Measurements from ENCODE around the gene PPIL6.

- TF ChIP-seq, protein P1, sequence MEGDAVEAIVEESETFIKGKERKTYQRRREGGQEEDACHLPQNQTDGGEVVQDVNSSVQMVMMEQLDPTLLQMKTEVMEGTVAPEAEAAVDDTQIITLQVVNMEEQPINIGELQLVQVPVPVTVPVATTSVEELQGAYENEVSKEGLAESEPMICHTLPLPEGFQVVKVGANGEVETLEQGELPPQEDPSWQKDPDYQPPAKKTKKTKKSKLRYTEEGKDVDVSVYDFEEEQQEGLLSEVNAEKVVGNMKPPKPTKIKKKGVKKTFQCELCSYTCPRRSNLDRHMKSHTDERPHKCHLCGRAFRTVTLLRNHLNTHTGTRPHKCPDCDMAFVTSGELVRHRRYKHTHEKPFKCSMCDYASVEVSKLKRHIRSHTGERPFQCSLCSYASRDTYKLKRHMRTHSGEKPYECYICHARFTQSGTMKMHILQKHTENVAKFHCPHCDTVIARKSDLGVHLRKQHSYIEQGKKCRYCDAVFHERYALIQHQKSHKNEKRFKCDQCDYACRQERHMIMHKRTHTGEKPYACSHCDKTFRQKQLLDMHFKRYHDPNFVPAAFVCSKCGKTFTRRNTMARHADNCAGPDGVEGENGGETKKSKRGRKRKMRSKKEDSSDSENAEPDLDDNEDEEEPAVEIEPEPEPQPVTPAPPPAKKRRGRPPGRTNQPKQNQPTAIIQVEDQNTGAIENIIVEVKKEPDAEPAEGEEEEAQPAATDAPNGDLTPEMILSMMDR (IDR thresholded peaks at IDR 0.05), result no peak
- TF ChIP-seq POLR2A (IDR thresholded peaks at IDR 0.05), result no peak
Measured at GRCh38 chr6:109446541-109446940, 6.1 kb upstream of the PPIL6 start.
